ENCODE data around the gene CLP1.

Gene CLP1

DNA sequence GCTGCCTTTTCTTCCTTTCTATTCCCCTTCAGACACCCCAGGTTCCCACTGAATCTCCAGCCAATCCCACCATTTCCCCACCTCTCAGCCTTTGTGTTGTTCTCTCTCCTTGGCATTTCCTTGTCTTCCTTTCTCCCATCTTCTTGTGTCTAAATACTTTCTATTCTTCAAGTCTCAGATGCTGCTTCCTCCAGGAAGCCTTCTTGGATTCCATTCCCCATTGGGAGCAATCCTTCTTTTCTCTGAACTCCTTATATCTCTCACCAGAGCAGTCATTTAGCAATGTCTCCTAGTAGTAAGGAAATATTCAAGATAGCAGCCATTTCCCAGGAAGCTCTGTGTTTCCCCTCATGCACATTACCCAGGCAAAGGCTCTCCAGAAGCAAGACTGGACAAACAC is 23.3 kb upstream of the CLP1 start:
- TF ChIP-seq, protein P1, sequence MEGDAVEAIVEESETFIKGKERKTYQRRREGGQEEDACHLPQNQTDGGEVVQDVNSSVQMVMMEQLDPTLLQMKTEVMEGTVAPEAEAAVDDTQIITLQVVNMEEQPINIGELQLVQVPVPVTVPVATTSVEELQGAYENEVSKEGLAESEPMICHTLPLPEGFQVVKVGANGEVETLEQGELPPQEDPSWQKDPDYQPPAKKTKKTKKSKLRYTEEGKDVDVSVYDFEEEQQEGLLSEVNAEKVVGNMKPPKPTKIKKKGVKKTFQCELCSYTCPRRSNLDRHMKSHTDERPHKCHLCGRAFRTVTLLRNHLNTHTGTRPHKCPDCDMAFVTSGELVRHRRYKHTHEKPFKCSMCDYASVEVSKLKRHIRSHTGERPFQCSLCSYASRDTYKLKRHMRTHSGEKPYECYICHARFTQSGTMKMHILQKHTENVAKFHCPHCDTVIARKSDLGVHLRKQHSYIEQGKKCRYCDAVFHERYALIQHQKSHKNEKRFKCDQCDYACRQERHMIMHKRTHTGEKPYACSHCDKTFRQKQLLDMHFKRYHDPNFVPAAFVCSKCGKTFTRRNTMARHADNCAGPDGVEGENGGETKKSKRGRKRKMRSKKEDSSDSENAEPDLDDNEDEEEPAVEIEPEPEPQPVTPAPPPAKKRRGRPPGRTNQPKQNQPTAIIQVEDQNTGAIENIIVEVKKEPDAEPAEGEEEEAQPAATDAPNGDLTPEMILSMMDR (IDR thresholded peaks at IDR 0.05; ENCODE audit: low read depth, low read length): no peak
- H3K4me3 ChIP-seq (ENCODE audit: low read depth, low read length): no peak overlapping the region

DNA sequence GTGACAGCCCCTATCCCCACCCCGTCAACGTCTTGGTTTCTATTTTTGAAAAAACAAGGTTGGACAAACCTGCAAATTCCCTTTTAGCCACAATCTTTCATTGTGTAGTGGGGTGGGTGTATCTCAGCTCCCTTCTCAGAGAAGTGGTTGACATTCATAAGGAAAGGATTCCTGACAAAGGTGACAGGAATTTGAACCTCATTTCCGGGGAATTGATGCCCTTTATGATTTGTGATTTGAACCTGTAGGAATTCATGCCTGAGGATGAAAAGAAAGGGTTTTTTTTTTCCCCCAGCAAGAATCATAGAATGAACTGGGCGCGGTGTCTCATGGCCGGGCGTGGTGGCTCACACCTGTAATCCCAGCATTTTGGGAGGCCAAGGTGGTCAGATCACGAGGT is 22.3 kb upstream of the CLP1 start:
- no peak overlapping the region for H3K4me3 ChIP-seq (ENCODE audit: low read depth, low read length)
- TF ChIP-seq, protein P1 (IDR thresholded peaks at IDR 0.05; ENCODE audit: low read depth, low read length): no peak

DNA sequence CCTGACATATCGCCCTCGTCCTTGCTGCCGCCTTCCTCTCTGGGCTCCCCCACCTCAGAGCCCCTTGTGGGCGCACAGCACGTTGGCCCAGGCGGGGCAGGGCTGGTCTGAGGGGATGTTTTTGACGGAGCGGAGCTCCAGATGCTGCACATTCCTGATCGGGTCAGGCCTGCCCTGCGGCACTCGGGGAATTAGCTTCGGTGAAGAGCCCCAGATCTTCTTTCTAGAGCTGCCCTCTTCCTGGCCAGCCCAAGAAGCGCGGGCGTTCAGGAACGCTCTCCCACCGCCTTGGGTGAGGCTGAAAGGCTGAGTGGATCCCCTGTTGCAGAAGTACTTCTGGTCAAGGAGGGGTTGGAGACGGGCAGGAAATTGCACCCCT is 19.9 kb upstream of the CLP1 start:
- peak overlapping the region; percentile 84 for H3K4me3 ChIP-seq (ENCODE audit: low read depth, low read length)
- TF ChIP-seq, protein P1 (IDR thresholded peaks at IDR 0.05; ENCODE audit: low read depth, low read length): no peak

- peak overlapping the region; percentile 84 for H3K4me3 ChIP-seq (ENCODE audit: low read depth, low read length)
Measured at GRCh38 chr11:57638005-57638781, 19.4 kb upstream of the CLP1 start.

DNA sequence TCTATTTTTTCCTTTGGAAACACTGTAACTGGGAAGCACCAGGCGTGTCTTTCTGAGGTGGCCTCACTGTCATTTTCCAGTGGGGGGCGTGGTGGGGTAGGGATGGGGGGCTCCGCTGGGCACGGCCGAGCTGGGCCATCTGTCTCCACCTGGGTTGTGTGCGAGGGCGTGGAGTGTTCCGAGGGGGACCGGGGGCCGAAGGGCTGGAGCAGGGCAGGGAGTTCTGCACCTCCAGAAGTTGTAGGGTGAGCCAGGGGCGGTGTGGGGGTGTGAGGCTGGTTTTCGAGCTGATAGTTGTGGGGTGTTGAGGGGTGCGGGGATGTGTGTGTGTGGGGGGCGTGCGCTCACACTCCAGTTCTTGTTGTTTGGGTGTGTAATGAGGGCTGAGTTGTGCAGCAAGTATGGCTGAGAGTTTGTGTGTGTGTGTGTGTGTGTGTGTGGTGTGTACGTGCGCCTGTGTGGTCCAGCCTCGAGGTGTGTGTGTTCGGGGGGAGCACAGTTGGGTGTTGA is 18.7 kb upstream of the CLP1 start:
- TF ChIP-seq, protein P1 (IDR thresholded peaks at IDR 0.05; ENCODE audit: low read depth, low read length): no peak
- peak overlapping the region; percentile 84 for H3K4me3 ChIP-seq (ENCODE audit: low read depth, low read length)

More at GRCh38 chr11:57638005-57638781, 19.4 kb upstream of the CLP1 start:
- TF ChIP-seq, protein P1 (IDR thresholded peaks at IDR 0.05; ENCODE audit: low read depth, low read length): no peak

- TF ChIP-seq, protein P1 (IDR thresholded peaks at IDR 0.05; ENCODE audit: low read depth, low read length): no peak
- H3K4me3 ChIP-seq (ENCODE audit: low read depth, low read length): peak overlapping the region; percentile 84
Measured at GRCh38 chr11:57639321-57640067, 18.1 kb upstream of the CLP1 start.

All from WI38 (cell line).